ENCODE data around the gene CCDC138. TPM values are rescaled to one million over a fixed set of nuclear protein-coding genes. Genes with fewer than 3 reads are reported as not detected.
"Not testable (repeated sequence)": the region's sequence is repeated elsewhere in the genome, so short reads cannot be mapped to it uniquely, and the experiment has no call there.

Gene CCDC138
- total RNA-seq, result 10 to 100 TPM in 1 of 2 experiments, 1 to 10 TPM in 1; 8.1 to 10.5 TPM

- ChIA-PET CTCF (interaction anchor here (1.2 kb wide), 1 partner anchor 22 kb away, joined by 4 read pairs; no protein-coding TSS in a partner anchor), POLR2A (no interaction called here)
- Mint-ChIP-seq H3K27me3 (ENCODE audit: low read depth) (no peaks in the 10 kb centered on the region), H3K9me3 (ENCODE audit: insufficient read depth) (no peaks in the 10 kb centered on the region), H3K4me1 (ENCODE audit: low read depth) (peaks cover 21% of the 10 kb centered on the region), H3K36me3 (ENCODE audit: low read depth) (peaks cover 33% of the 10 kb centered on the region), H3K4me3 (peak within 1 kb of the TSS; percentile 93), H3K27ac (peak within 1 kb of the TSS; percentile 96)
- DNase-seq (peak; percentile 94), ATAC-seq (peak; percentile 98)
These were observed at the start of gene CCDC138 for GRCh38 chr2:108786354-108787215. Gene CCDC138, plus strand, starts transcription at chr2:108786771. Its CDS starts 52 bp downstream, at chr2:108786823.

DNA sequence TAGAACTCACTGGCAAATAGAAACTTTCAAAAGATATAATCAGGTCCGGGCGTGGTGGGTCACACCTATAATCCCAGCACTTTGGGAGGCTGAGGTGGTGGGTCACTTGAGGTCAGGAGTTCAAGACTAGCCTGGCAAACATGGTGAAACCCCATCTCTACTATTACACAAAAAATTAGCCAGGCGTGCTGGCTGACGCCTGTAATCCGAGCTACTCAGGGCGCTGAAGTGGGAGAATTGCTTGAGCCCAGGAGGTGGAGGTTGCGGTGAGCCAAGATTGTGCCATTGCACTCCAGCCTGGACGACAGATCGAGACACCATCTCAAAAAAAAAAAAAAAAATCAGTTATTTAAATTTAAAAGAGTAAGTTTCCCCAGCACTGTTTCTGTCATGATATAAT lies 28.6 kb upstream of the CCDC138 start:
- H3K27me3 Mint-ChIP-seq (ENCODE audit: low read depth); H3K4me1 Mint-ChIP-seq (ENCODE audit: low read depth); H3K4me3 Mint-ChIP-seq; ATAC-seq; CTCF ChIA-PET; H3K9me3 Mint-ChIP-seq (ENCODE audit: insufficient read depth); POLR2A ChIA-PET; H3K27ac Mint-ChIP-seq; DNase-seq: not testable (repeated sequence)
- H3K36me3 Mint-ChIP-seq (ENCODE audit: low read depth), result peaks cover 24% of the 10 kb centered on the region

DNA sequence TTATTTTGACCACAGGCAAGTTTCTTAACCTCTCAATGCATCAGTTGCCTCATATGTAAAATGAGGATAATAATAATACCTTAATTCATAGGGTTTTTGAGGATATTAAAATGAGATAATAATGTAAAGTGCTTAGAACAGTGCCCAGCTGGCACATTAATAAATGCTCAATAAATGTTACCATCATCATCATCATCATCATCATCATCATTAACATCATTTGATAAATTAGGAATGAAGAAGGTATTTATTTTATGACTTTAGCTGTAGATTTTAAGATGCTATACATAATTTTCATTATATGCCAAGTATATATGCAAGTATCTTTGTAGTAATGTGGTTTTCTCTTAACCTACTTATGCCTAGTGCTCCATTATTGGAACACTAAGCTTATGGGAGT lies 24.0 kb upstream of the CCDC138 start:
- DNase-seq; H3K9me3 Mint-ChIP-seq (ENCODE audit: insufficient read depth); ATAC-seq; H3K27ac Mint-ChIP-seq; H3K4me3 Mint-ChIP-seq; H3K27me3 Mint-ChIP-seq (ENCODE audit: low read depth); CTCF ChIA-PET; POLR2A ChIA-PET: not testable (repeated sequence)
- Mint-ChIP-seq H3K4me1 (ENCODE audit: low read depth) (peaks cover 12% of the 10 kb centered on the region), H3K36me3 (ENCODE audit: low read depth) (peaks cover 49% of the 10 kb centered on the region)

- POLR2A ChIA-PET; H3K27me3 Mint-ChIP-seq (ENCODE audit: low read depth); H3K27ac Mint-ChIP-seq; H3K9me3 Mint-ChIP-seq (ENCODE audit: insufficient read depth); ATAC-seq; DNase-seq; H3K4me3 Mint-ChIP-seq; CTCF ChIA-PET: not testable (repeated sequence)
- peaks cover 63% of the 10 kb centered on the region for H3K36me3 Mint-ChIP-seq (ENCODE audit: low read depth)
- H3K4me1 Mint-ChIP-seq (ENCODE audit: low read depth), result peaks cover 10% of the 10 kb centered on the region
These were observed 19.9 kb upstream of the CCDC138 start for GRCh38 chr2:108766671-108767070.

DNA sequence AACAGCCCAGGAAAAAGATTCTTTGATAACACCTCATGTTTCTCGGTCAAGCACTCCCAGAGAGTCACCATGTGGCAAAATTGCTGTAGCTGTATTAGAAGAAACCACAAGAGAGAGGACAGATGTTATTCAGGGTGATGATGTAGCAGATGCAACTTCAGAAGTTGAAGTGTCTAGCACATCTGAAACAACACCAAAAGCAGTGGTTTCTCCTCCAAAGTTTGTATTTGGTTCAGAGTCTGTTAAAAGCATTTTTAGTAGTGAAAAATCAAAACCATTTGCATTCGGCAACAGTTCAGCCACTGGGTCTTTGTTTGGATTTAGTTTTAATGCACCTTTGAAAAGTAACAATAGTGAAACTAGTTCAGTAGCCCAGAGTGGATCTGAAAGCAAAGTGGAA lies 18.7 kb upstream of the CCDC138 start:
- POLR2A ChIA-PET, result not testable (repeated sequence)

GRCh38 chr2:108776475-108776874 lies 10.1 kb upstream of the CCDC138 start:
- H3K36me3 Mint-ChIP-seq (ENCODE audit: low read depth), result peaks cover 45% of the 10 kb centered on the region
- H3K9me3 Mint-ChIP-seq (ENCODE audit: insufficient read depth), result no peaks in the 10 kb centered on the region
- DNase-seq (no peak), ATAC-seq (no peak)
- H3K4me1 Mint-ChIP-seq (ENCODE audit: low read depth), result peaks cover 7% of the 10 kb centered on the region
- H3K27me3 Mint-ChIP-seq (ENCODE audit: low read depth), result no peaks in the 10 kb centered on the region
- no peak overlapping the region for H3K4me3 Mint-ChIP-seq
- no peak overlapping the region for H3K27ac Mint-ChIP-seq
- POLR2A ChIA-PET, result no interaction called here
- CTCF ChIA-PET, result interaction anchor here (0.8 to 1.0 kb wide), 3 partner anchors 9 to 152 kb away, joined by 3 to 4 read pairs (median 4); no protein-coding TSS in a partner anchor

More for the DNA sequence above, 18.7 kb upstream of the CCDC138 start:
- CTCF ChIA-PET; ATAC-seq; H3K4me3 Mint-ChIP-seq; H3K27me3 Mint-ChIP-seq (ENCODE audit: low read depth); H3K27ac Mint-ChIP-seq; H3K9me3 Mint-ChIP-seq (ENCODE audit: insufficient read depth); DNase-seq: not testable (repeated sequence)
- Mint-ChIP-seq H3K4me1 (ENCODE audit: low read depth) (peaks cover 10% of the 10 kb centered on the region), H3K36me3 (ENCODE audit: low read depth) (peaks cover 72% of the 10 kb centered on the region)

DNA sequence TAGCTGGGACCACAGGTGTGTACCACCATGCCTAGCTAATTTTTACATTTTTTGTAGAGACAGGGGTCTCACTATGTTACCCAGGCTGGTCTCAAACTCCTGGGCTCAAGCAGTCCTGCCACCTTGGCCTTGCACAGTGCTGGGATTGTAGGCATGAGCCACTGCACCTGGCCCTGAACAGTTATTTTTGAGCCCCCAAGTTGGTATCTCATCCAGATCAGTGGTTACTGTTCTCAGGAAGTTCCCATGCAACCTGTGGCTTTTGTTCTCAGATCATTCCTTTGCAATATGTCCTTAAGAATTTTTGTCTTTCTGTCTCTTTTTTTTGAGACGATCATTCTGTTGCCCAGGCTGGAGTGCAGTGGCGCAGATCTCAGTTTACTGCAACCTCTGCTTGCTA lies 7.7 kb upstream of the CCDC138 start:
- Mint-ChIP-seq H3K4me1 (ENCODE audit: low read depth) (peaks cover 7% of the 10 kb centered on the region), H3K27ac (peak overlapping the region; percentile 27), H3K27me3 (ENCODE audit: low read depth) (no peaks in the 10 kb centered on the region), H3K36me3 (ENCODE audit: low read depth) (peaks cover 44% of the 10 kb centered on the region), H3K4me3 (no peak overlapping the region), H3K9me3 (ENCODE audit: insufficient read depth) (no peaks in the 10 kb centered on the region)
- ATAC-seq (no peak), DNase-seq (no peak)
- CTCF ChIA-PET, result no interaction called here
- POLR2A ChIA-PET, result no interaction called here

DNA sequence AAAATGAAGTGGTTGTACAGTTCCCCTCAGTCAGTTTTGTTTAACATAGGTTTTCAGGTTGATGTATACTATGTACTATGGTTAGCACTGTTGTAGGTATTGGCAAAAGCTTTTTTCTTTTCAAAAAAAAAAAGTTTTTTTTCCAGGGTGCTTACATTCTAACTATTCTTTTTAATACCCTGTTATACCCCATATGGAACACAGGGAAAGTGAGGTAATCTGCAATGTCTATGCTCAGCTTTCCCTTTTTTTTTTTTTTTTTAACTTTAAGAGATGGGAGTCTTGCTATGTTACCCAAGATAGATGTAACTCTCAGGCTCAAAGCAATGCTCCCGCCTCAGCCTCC lies 590 bp upstream of the CCDC138 start:
- Mint-ChIP-seq H3K36me3 (ENCODE audit: low read depth) (peaks cover 31% of the 10 kb centered on the region), H3K27ac (peak overlapping the region; percentile 96), H3K27me3 (ENCODE audit: low read depth) (no peaks in the 10 kb centered on the region), H3K9me3 (ENCODE audit: insufficient read depth) (no peaks in the 10 kb centered on the region), H3K4me3 (peak overlapping the region; percentile 93), H3K4me1 (ENCODE audit: low read depth) (peaks cover 21% of the 10 kb centered on the region)
- DNase-seq (no peak), ATAC-seq (no peak)
- CTCF ChIA-PET, result interaction anchor here (1.1 to 1.2 kb wide), 2 partner anchors 10 to 21 kb away, joined by 4 read pairs; no protein-coding TSS in a partner anchor
- POLR2A ChIA-PET, result no interaction called here

- no peaks in the 10 kb centered on the region for H3K9me3 Mint-ChIP-seq (ENCODE audit: insufficient read depth)
- H3K4me3 Mint-ChIP-seq, result peak overlapping the region; percentile 93
- ATAC-seq (no peak), DNase-seq (no peak)
- H3K27ac Mint-ChIP-seq, result peak overlapping the region; percentile 85
- POLR2A ChIA-PET, result no interaction called here
- H3K27me3 Mint-ChIP-seq (ENCODE audit: low read depth), result no peaks in the 10 kb centered on the region
- CTCF ChIA-PET, result no interaction called here
- peaks cover 29% of the 10 kb centered on the region for H3K36me3 Mint-ChIP-seq (ENCODE audit: low read depth)
- H3K4me1 Mint-ChIP-seq (ENCODE audit: low read depth), result peaks cover 21% of the 10 kb centered on the region
These were observed 608 bp downstream of the CCDC138 start for GRCh38 chr2:108787216-108787541.

GRCh38 chr2:108803045-108803736 lies 16.6 kb downstream of the CCDC138 start:
- no peak overlapping the region for H3K4me3 Mint-ChIP-seq
- H3K4me1 Mint-ChIP-seq (ENCODE audit: low read depth), result no peaks in the 10 kb centered on the region
- H3K9me3 Mint-ChIP-seq (ENCODE audit: insufficient read depth), result no peaks in the 10 kb centered on the region
- CTCF ChIA-PET, result no interaction called here
- H3K27ac Mint-ChIP-seq, result no peak overlapping the region
- ATAC-seq, result no peak
- POLR2A ChIA-PET, result no interaction called here
- no peak for DNase-seq
- H3K36me3 Mint-ChIP-seq (ENCODE audit: low read depth), result peaks cover 50% of the 10 kb centered on the region
- H3K27me3 Mint-ChIP-seq (ENCODE audit: low read depth), result no peaks in the 10 kb centered on the region

DNA sequence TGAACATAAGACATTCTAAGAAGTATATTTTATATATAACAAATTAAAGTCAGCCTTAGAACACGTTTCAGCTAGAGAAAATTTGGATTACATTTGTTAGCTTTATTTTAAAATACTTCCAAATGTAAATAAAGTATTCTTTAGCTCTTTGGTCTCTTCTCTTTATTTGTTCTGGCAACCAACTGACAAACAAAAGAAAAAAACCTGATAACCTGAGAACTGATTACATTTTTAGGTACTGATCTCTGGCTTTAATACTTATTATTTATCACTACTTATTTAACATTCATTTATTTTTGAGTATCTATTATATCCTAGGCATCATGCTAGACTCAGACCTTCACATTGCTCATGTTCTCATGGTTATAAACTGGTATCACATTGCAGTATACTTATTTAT lies 18.5 kb downstream of the CCDC138 start:
- no peak for ATAC-seq
- H3K9me3 Mint-ChIP-seq (ENCODE audit: insufficient read depth), result peaks cover 13% of the 10 kb centered on the region
- no peaks in the 10 kb centered on the region for H3K27me3 Mint-ChIP-seq (ENCODE audit: low read depth)
- no peak overlapping the region for H3K4me3 Mint-ChIP-seq
- no peak overlapping the region for H3K27ac Mint-ChIP-seq
- ChIA-PET POLR2A (no interaction called here), CTCF (no interaction called here)
- no peak for DNase-seq
- H3K4me1 Mint-ChIP-seq (ENCODE audit: low read depth), result no peaks in the 10 kb centered on the region
- H3K36me3 Mint-ChIP-seq (ENCODE audit: low read depth), result peaks cover 54% of the 10 kb centered on the region

DNA sequence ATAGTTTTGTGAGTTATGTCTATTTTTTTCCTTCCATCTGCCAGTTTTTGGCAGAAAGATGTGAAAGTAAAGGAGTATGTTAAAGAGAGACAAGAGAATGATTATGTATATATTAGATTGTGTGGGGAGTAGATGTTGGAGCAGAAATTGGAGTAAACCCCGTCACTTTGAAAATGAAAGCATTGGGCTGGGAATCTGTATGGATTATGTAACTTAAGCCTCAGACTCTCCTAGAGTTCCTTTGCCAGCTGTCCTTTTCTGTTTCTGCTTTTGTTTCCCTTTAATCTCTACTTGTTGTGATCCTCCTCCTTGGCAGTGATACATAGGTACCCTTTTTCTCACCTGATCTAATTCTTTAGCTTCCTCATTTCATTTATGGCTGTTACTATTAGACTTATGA lies 19.2 kb downstream of the CCDC138 start:
- ChIA-PET CTCF (no interaction called here), POLR2A (no interaction called here)
- DNase-seq (no peak), ATAC-seq (no peak)
- Mint-ChIP-seq H3K27me3 (ENCODE audit: low read depth) (no peaks in the 10 kb centered on the region), H3K4me1 (ENCODE audit: low read depth) (no peaks in the 10 kb centered on the region), H3K9me3 (ENCODE audit: insufficient read depth) (peaks cover 18% of the 10 kb centered on the region), H3K4me3 (no peak overlapping the region), H3K27ac (no peak overlapping the region), H3K36me3 (ENCODE audit: low read depth) (peaks cover 57% of the 10 kb centered on the region)
